Hematopoietic multipotent progenitor cell treated with erythropoietin and hydrocortisone succinate and interleukin-3 and kit ligand, for 17 days (in vitro differentiated cells): ENCODE results near the gene EYA4.

ENCODE experiments used
- DNase-seq: peaks from one replicate; pipeline ENCODE4 v3.0.0-alpha.2; 2015; ENCODE audit warnings: low spot score

Gene EYA4, protein sequence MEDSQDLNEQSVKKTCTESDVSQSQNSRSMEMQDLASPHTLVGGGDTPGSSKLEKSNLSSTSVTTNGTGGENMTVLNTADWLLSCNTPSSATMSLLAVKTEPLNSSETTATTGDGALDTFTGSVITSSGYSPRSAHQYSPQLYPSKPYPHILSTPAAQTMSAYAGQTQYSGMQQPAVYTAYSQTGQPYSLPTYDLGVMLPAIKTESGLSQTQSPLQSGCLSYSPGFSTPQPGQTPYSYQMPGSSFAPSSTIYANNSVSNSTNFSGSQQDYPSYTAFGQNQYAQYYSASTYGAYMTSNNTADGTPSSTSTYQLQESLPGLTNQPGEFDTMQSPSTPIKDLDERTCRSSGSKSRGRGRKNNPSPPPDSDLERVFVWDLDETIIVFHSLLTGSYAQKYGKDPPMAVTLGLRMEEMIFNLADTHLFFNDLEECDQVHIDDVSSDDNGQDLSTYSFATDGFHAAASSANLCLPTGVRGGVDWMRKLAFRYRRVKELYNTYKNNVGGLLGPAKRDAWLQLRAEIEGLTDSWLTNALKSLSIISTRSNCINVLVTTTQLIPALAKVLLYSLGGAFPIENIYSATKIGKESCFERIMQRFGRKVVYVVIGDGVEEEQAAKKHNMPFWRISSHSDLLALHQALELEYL

DNA sequence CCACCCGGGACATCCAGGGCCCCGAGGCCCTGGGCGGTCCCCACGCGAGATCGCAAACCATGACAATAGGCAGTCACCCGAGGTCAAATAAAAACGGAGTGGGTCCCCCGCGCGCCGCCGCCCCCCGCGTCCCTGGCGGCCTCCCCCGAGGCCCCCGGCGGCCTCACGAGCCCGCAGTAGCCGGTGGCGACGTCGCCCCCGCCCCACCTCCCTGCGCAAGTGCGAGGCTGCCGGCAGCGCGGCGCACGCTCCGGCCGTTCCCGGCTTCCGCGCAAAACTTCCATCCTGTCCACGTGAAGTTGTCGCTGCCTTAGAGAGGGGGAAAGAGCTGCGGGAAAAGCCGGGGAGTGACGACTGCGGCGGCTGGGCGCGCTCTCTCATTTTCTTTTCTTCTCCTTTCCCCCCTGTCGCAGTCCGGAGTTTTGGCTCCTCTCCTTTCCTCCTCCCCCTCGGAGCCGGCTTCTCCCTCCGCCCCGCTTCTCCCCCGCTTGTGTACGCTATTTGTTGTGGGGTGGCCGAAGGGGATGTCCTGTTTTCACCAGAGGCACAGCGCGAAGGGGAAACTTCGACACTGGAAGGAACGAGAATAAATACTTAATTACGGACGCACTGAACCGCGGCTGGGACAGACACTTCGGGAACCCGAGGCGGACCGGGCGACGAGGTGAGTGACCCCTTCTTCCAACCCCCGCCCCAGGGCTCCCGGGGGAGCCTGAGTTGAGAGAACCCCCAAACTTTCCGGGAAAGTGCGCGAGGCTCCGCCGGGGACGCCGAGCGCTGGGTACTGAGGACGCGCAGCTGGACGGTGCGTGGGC is at the start of gene EYA4:
Gene EYA4 (plus strand): TSS at position 272 of the 815 bp plus-strand sequence. CDS start 33,424 bp downstream, outside the sequence.
- DNase-seq, result no peak

DNA sequence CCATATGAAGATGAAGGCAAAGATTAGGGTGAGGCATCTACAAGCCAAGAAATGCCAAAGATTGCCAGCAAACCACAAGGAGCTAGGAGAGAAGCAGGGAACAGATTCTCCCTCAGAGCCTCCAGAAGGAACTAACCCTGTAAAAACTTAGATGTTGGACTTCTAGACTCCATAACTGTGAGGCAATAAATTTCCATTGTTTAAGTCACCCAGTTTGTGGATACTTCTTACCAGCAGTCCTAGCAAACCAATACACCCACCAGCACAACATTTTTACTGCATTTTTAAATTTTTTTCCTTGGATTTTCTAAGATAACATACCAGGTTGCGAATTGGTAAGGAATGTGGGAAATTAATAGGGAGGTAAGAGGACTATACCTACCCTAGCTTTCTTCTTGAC is 47.8 kb upstream of the EYA4 start:
- no peak for DNase-seq

- no peak for DNase-seq
These were observed 42.4 kb upstream of the EYA4 start for GRCh38 chr6:133198725-133199124.

DNA sequence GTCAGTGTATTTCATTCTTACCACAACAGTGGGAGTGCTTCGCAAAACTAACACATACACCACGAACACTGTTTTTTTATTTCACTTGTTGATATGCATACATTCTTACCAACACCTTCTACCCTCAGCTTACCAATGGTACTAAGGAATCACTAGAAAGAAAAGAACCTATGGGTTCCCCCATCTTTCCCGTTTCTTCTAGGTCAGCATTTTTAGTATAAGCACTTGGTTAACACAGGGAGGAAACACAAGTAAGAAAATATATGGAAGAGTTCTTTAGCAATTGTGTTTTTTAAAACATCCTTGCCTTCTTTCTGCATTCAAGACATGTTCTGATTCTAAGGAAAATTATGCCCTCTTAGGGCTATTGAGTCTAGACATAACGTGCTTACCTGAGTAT is 39.9 kb upstream of the EYA4 start:
- DNase-seq, result no peak

- no peak for DNase-seq
These were observed 38.4 kb upstream of the EYA4 start for GRCh38 chr6:133202610-133203343.

DNA sequence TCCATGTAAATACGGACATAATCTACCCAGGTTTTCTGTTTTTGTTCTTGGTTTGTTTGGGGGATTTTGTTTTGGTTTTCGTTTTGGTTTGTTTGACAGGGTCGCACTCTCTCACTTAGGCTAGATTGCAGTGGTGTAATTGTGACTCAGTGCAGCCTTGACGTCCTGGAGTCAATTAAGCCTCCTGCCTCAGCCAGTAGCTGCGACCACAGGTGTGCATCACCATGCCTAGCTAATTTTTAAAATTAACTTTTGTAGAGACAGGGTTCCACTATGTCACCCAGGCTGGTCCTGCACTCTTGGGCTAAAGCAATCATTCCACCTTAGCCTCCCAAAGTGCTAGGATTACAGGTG is 37.8 kb upstream of the EYA4 start:
- no peak for DNase-seq

DNA sequence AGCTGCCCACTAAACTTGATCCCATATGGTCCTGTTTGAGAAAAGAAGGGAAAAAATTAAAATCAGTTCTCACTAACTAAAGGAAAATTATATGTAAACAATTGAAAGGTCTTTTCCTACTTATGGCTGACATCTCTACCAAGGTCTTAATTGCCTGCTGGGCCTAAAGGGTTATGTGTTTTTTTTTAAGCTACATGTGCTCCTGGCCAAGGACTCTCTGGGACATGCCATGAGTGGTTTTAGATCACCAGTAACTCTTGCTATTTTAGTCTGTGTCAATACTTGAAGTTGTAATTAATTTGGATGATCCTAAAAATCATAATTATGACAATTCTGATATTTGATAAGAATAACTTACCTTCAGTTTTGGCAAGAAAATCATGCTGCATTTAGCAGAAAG is 35.9 kb upstream of the EYA4 start:
- no peak for DNase-seq

DNA sequence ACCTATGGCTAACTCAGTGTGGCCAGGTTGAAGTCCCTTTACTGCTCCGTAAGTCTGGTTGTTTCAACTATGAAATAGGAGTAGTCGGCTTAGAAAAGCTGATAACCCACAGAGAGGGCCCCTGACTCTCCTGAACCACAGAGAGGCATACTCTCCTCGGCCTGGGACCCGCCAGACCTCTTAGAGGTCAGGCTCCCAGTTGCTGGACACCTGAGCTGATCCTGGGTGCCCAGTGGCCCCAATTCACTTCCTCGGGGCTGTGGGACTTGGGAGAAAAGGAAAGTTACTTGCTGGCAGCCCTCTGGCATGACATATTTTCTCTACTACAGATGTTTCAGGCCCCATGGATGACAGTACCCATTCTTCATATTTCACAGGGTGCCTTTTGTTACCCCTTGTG is 34.2 kb upstream of the EYA4 start:
- DNase-seq, result no peak

- no peak for DNase-seq
These were observed 33.4 kb upstream of the EYA4 start for GRCh38 chr6:133207754-133208153.

GRCh38 chr6:133208183-133208755 is 32.9 kb upstream of the EYA4 start:
- no peak for DNase-seq

- no peak for DNase-seq
These were observed 26.9 kb upstream of the EYA4 start for GRCh38 chr6:133214267-133214666.

- DNase-seq, result no peak
These were observed 22.3 kb upstream of the EYA4 start for GRCh38 chr6:133218852-133219251.

- DNase-seq, result no peak
These were observed 17.6 kb upstream of the EYA4 start for GRCh38 chr6:133223452-133224029.

DNA sequence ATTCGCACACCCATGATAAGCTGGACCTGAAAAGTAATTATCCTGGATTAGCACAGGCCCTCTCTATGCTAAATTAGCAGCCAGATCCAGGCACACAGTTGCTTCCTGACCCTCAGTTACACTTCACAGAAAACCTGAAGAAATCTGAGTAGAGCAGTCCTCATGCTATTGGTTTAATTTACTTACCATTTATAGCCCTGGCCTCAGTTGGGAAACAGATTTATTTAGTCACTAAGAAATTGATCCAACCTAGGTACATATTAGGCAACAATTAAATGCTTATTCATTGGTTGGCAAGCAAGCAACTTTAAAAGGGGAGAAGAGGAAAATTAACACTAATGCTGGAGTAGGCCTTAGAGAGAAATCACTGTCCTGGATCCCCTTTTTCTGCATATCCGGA is 15.6 kb upstream of the EYA4 start:
- no peak for DNase-seq

DNA sequence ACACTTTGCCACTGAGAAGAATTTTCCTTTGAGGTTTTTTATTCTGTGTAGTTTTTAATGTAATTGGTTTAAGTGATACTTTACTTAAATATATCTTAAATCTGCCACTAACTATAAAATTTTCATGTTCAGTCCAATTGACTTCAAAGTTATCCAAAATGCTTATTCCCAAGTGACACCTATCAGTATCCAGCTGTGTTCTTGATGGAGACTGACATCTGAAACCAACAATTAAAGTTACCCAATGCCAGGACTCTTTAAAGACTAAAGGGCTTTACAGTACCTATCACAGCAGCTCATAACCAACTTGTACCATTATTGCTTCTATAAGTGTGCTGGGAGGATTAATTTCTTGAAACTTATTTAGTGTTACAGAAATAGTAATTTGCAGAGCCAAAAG is 13.8 kb upstream of the EYA4 start:
- no peak for DNase-seq

GRCh38 chr6:133230052-133230451 is 11.1 kb upstream of the EYA4 start:
- no peak for DNase-seq

- DNase-seq, result no peak
These were observed 5.9 kb upstream of the EYA4 start for GRCh38 chr6:133235221-133235620.

- no peak for DNase-seq
These were observed 4.2 kb upstream of the EYA4 start for GRCh38 chr6:133236932-133237331.

GRCh38 chr6:133240511-133241085 is 559 bp upstream of the EYA4 start:
- no peak for DNase-seq

DNA sequence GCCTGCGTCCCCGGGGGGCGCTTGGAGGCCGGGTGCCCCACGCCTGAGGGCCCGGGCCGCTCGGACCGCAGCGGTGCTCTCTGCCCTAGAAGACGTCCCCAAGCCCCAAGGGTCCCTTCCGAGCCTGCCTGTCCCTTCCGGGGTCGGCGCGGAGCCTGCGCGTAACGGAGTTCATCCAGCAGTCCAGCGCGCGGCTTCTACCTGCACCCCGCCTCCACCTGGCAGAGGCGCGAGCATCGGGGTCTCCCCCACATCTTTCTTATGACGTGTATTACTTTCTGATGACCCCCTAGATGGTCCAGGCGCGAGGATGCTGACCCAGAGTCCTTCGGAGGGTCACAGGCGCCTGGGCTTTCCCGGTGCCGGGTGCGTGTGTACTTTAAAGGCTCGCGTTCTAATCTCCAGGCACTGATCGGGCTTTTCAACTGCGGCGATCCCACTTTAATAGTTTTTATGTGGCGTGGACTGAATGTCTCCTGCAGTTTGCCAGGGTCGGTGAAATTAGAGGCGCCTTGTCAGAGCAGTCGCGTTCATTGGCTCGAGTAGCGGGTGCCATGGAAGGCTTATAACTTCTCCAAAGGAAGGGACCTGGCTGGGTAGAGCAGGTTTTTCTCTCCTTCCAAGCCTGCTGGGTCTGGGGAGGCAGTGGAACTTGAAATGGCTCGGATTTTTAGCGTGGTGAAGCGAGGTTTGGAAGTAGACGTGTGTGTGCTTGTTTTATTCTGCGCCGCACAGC is 912 bp downstream of the EYA4 start:
- DNase-seq, result no peak
